ENCODE data around the gene GGA1. TPM values are rescaled to one million over a fixed set of nuclear protein-coding genes. Genes with fewer than 3 reads are reported as not detected.
A peak's percentile ranks its signal among the peaks of the same experiment; 100 is the strongest.

The GGA1 gene
- total RNA-seq, 2 donors from 2014 or later = 59.9 to 61.2 TPM

- TF ChIP-seq, protein P1, sequence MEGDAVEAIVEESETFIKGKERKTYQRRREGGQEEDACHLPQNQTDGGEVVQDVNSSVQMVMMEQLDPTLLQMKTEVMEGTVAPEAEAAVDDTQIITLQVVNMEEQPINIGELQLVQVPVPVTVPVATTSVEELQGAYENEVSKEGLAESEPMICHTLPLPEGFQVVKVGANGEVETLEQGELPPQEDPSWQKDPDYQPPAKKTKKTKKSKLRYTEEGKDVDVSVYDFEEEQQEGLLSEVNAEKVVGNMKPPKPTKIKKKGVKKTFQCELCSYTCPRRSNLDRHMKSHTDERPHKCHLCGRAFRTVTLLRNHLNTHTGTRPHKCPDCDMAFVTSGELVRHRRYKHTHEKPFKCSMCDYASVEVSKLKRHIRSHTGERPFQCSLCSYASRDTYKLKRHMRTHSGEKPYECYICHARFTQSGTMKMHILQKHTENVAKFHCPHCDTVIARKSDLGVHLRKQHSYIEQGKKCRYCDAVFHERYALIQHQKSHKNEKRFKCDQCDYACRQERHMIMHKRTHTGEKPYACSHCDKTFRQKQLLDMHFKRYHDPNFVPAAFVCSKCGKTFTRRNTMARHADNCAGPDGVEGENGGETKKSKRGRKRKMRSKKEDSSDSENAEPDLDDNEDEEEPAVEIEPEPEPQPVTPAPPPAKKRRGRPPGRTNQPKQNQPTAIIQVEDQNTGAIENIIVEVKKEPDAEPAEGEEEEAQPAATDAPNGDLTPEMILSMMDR (IDR thresholded peaks at IDR 0.05) = no peak
- Histone ChIP-seq H3K9me3 (no peaks in the 10 kb centered on the region), H3K4me3 (no peak overlapping the region), H3K27ac (no peak overlapping the region), H3K4me1 (ENCODE audit: control insufficient read depth in 1 of 2, low read depth in 2 of 2) (peaks cover 9 to 10% of the 10 kb centered on the region in 2 donors), H3K36me3 (no peaks in the 10 kb centered on the region), H3K27me3 (replicated peaks; ENCODE audit: insufficient read depth) (no peaks in the 10 kb centered on the region)
- DNase-seq (ENCODE audit: low spot score) (no peak), ATAC-seq (ENCODE audit: insufficient number of reproducible peaks, low FRiP score, low read depth) (no peak)
Observed at GRCh38 chr22:37669586-37669985, 61.0 kb downstream of the GGA1 start.

DNA sequence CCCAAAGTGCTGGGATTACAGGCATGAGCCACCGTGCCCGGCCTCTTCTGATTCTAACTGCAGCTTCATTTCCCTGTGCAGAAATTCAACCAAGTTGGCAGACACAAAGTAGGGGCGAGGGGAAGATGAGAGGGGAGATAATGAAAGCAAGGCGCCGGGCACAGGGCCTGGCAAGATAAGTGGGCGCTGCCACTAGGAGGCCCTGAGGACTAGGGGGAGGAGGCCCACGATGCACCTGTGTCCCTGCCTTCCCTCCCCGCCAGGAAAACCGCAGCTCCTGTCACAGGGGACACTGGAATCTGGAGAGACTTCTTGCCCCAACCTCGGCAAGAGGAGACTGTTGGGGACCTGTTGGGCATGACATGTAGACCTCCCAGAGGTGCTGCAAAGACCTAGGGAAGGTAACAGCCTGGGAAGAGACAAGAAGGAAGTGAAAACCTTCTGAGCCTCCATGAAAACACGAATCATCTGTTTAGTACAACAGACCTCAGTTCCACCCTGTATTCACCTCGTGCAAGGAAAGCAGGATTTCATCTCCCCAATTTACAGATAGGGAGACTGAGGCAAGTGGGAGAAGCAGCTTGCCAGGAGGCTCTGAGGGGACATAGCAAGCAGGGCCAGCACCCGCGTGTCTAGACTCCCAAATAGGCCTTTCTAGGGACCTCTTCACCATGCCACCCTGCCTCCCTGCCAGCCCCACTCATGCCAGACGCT, 63.7 kb downstream of the GGA1 start:
- TF ChIP-seq, protein P1 (IDR thresholded peaks at IDR 0.05) = no peak
- Histone ChIP-seq H3K4me1 (ENCODE audit: control insufficient read depth in 1 of 2, low read depth in 2 of 2) (peaks cover 10 to 12% of the 10 kb centered on the region in 2 donors), H3K27ac (peak overlapping the region; percentile 43 to 51), H3K9me3 (no peaks in the 10 kb centered on the region), H3K36me3 (no peaks in the 10 kb centered on the region), H3K4me3 (no peak overlapping the region), H3K27me3 (replicated peaks; ENCODE audit: insufficient read depth) (no peaks in the 10 kb centered on the region)
- ATAC-seq (ENCODE audit: insufficient number of reproducible peaks, low FRiP score, low read depth) (no peak), DNase-seq (ENCODE audit: low spot score) (no peak)

- DNase-seq (ENCODE audit: low spot score) = no peak
- TF ChIP-seq, protein P1 (IDR thresholded peaks at IDR 0.05) = no peak
- no peaks in the 10 kb centered on the region for H3K27me3 ChIP-seq (replicated peaks; ENCODE audit: insufficient read depth)
- no peak overlapping the region for H3K4me3 ChIP-seq
- H3K36me3 ChIP-seq = peaks cover 3% of the 10 kb centered on the region
- peak overlapping the region; percentile 43 to 51 for H3K27ac ChIP-seq
- H3K4me1 ChIP-seq (ENCODE audit: control insufficient read depth in 1 of 2, low read depth in 2 of 2) = peaks cover 16 to 18% of the 10 kb centered on the region in 2 donors
- H3K9me3 ChIP-seq = no peaks in the 10 kb centered on the region
- no peak for ATAC-seq (ENCODE audit: insufficient number of reproducible peaks, low FRiP score, low read depth)
Observed at GRCh38 chr22:37672920-37673455, 64.4 kb downstream of the GGA1 start.

- TF ChIP-seq, protein P1 (IDR thresholded peaks at IDR 0.05) = no peak
- peak overlapping the region; percentile 79 to 89 for H3K27ac ChIP-seq
- H3K36me3 ChIP-seq = peaks cover 9% of the 10 kb centered on the region
- H3K27me3 ChIP-seq (replicated peaks; ENCODE audit: insufficient read depth) = no peaks in the 10 kb centered on the region
- DNase-seq (ENCODE audit: low spot score) (no peak), ATAC-seq (ENCODE audit: insufficient number of reproducible peaks, low FRiP score, low read depth) (no peak)
- peak overlapping the region; percentile 89 for H3K4me3 ChIP-seq
- no peaks in the 10 kb centered on the region for H3K9me3 ChIP-seq
- H3K4me1 ChIP-seq (ENCODE audit: control insufficient read depth in 1 of 2, low read depth in 2 of 2) = peaks cover 18 to 23% of the 10 kb centered on the region in 2 donors
Observed at GRCh38 chr22:37674248-37674647, 65.6 kb downstream of the GGA1 start.

DNA sequence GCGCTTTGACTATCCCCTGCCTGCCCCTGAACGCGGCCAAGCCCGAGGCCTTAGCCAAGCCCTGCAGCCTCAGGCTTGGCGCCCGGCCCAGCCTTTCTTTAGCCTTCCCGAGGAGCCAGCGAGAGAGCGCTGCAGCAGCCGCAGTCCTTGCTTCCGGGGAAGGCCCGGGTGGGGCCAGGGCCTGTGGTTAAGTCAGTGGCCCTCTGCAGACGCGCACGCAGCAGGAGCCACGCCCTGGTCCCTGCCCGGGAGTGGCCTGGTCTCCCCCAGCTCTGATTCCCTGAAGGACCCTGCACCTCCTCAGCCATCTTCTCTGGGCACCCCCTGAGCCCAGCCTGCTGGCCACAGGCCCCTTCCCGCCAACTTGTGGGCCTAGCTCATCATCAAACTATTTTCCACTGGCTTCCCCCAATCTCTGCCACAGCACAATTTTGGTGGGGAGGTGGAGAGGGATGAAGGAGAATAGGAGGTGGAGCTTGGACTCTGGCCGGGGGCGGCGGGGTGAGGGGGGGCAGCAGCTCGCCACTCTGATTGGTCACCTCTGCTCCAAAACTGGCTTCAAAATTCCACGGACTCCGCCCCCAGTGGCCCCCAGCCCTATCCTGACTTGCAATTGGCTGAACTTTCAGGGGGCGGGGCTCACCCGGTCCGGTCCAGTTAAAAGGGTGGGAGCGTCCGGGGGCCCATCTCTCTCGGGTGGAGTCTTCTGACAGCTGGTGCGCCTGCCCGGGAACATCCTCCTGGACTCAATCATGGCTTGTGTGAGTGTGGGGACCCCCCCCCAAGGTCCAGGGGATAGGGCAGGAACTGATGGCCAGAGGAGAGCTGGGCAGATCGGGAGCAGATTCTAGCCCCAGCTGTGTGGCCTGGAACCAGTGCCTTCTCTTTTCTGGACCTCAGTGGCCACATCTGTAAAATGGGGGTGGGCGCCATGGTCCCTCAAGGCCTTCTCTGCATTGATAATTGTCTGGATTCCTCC, 66.6 kb downstream of the GGA1 start, which contains the start of gene LGALS1:
Gene LGALS1, plus strand, starts transcription at position 686 of the 979 bp plus-strand sequence. Its CDS starts 67 bp downstream, at position 753.
- peak within 1 kb of the TSS; percentile 89 for H3K4me3 ChIP-seq
- H3K4me1 ChIP-seq (ENCODE audit: control insufficient read depth in 1 of 2, low read depth in 2 of 2) = peaks cover 18 to 23% of the 10 kb centered on the region in 2 donors
- ATAC-seq (ENCODE audit: insufficient number of reproducible peaks, low FRiP score, low read depth) (peak; percentile 82), DNase-seq (ENCODE audit: low spot score) (peak; percentile 92)
- TF ChIP-seq, protein P1 (IDR thresholded peaks at IDR 0.05) = no peak
- no peaks in the 10 kb centered on the region for H3K9me3 ChIP-seq
- no peaks in the 10 kb centered on the region for H3K27me3 ChIP-seq (replicated peaks; ENCODE audit: insufficient read depth)
- H3K27ac ChIP-seq = peak within 1 kb of the TSS; percentile 89
- H3K36me3 ChIP-seq = peaks cover 17% of the 10 kb centered on the region
